IPS-NIHi11 (cell line): ENCODE measurements around the gene CUBN.

Source experiments
- DNase-seq: peaks from one replicate; pipeline ENCODE4 v3.0.0; 2012; ENCODE audit warnings: mixed read lengths, low spot score

The CUBN gene

GRCh38 chr10:16820421-16820820 is 309.2 kb downstream of the CUBN start:
- no peak for DNase-seq

- DNase-seq = no peak
Observed at GRCh38 chr10:16820018-16820417, 309.6 kb downstream of the CUBN start.

- no peak for DNase-seq
Observed at GRCh38 chr10:16819436-16819835, 310.2 kb downstream of the CUBN start.

GRCh38 chr10:16819026-16819425 is 310.6 kb downstream of the CUBN start:
- no peak for DNase-seq

- DNase-seq = peak; percentile 98
Observed at GRCh38 chr10:16817125-16818019, 312.2 kb downstream of the CUBN start, which contains the start of gene RSU1. RSU1 (minus strand) TSS chr10:16817424; CDS start chr10:16817081, 343 bp downstream.

- no peak for DNase-seq
Observed at GRCh38 chr10:16816830-16817124, 312.8 kb downstream of the CUBN start.

- no peak for DNase-seq
Observed at GRCh38 chr10:16816171-16816570, 313.4 kb downstream of the CUBN start.

- DNase-seq = no peak
Observed at GRCh38 chr10:16814012-16814411, 315.6 kb downstream of the CUBN start.

GRCh38 chr10:16812676-16813075 is 316.9 kb downstream of the CUBN start:
- DNase-seq = no peak

- no peak for DNase-seq
Observed at GRCh38 chr10:16811765-16812164, 317.8 kb downstream of the CUBN start.

GRCh38 chr10:16811292-16811691 is 318.3 kb downstream of the CUBN start:
- DNase-seq = no peak

GRCh38 chr10:16809074-16809718 is 320.4 kb downstream of the CUBN start:
- peak; percentile 58 for DNase-seq

- no peak for DNase-seq
Observed at GRCh38 chr10:16804123-16804522, 325.5 kb downstream of the CUBN start.

GRCh38 chr10:16803464-16803863 is 326.1 kb downstream of the CUBN start:
- no peak for DNase-seq

GRCh38 chr10:16799621-16800020 is 330.0 kb downstream of the CUBN start:
- DNase-seq = no peak

GRCh38 chr10:16798571-16798970 is 331.0 kb downstream of the CUBN start:
- DNase-seq = no peak

- no peak for DNase-seq
Observed at GRCh38 chr10:16795410-16796073, 334.1 kb downstream of the CUBN start.

- DNase-seq = no peak
Observed at GRCh38 chr10:16794005-16794404, 335.6 kb downstream of the CUBN start.

GRCh38 chr10:16792675-16793074 is 336.9 kb downstream of the CUBN start:
- DNase-seq = no peak

GRCh38 chr10:16789765-16790164 is 339.8 kb downstream of the CUBN start:
- no peak for DNase-seq

- DNase-seq = no peak
Observed at GRCh38 chr10:16789261-16789660, 340.4 kb downstream of the CUBN start.

- DNase-seq = no peak
Observed at GRCh38 chr10:16788778-16789177, 340.8 kb downstream of the CUBN start.

GRCh38 chr10:16788125-16788524 is 341.5 kb downstream of the CUBN start:
- no peak for DNase-seq
